IMR-90 (cell line): ENCODE results near the gene LDLRAD4. TPM values are rescaled to one million over a fixed set of nuclear protein-coding genes. Genes with fewer than 3 reads are reported as not detected.

ENCODE experiments used
- ATAC-seq: fragments of 200-7000 bp; cut with Tn5 transposase; 2 replicates; pipeline ENCODE4 v1.9.1; 2020; ENCODE audit warnings: low read depth, mild to moderate bottlenecking, moderate library complexity
- BruUV-seq: library from RNA; stranded (reverse); fragments of 400-500 nt; replicated peaks from 2 replicates; lab custom pipeline; 2021; lab: Mats Ljungman, UMichigan
- CTCF ChIA-PET: fragments of 300-600 bp; formaldehyde crosslinking; extraction: SDS; loops from one replicate; lab custom pipeline; 2021; ENCODE audit warnings: antibody characterized with exemption; lab: Yijun Ruan, JAX
- POLR2A ChIA-PET: fragments of 300-600 bp; sonication (Branson Sonifier 250); formaldehyde crosslinking; loops from one replicate; lab custom pipeline; 2022; ENCODE audit warnings: antibody characterized with exemption; ENCODE audit not compliant: unreplicated experiment; lab: Charles Lee
- DNase-seq: peaks from one replicate; pipeline ENCODE4 v3.0.0; 2013
- H2AFZ ChIP-seq: replicated peaks from 2 replicates; pipeline ENCODE3; 2013; ENCODE audit warnings: low read length, mild to moderate bottlenecking; ENCODE audit not compliant: poor library complexity
- H2AK5ac ChIP-seq: 2 replicates; pipeline ENCODE4 v1.6.1; 2013; ENCODE audit warnings: low read depth, low read length, inconsistent platforms
- H2AK9ac ChIP-seq: replicated peaks from 2 replicates; pipeline ENCODE3; 2013; ENCODE audit warnings: mild to moderate bottlenecking, low read depth, low read length, moderate library complexity; ENCODE audit not compliant: poor library complexity
- H2BK120ac ChIP-seq: 2 replicates; pipeline ENCODE4 v1.6.1; 2013; ENCODE audit warnings: low read depth, low read length, inconsistent platforms
- H2BK15ac ChIP-seq: 3 replicates; pipeline ENCODE4 v1.6.1; 2013; ENCODE audit warnings: low read depth, low read length, inconsistent platforms
- H2BK20ac ChIP-seq: 2 replicates; pipeline ENCODE4 v1.6.1; 2013; ENCODE audit warnings: low read depth, mild to moderate bottlenecking, inconsistent platforms, low read length, moderate library complexity
- H2BK5ac ChIP-seq: 2 replicates; pipeline ENCODE4 v1.6.1; 2013; ENCODE audit warnings: mild to moderate bottlenecking, low read depth, low read length, inconsistent platforms; ENCODE audit not compliant: poor library complexity, severe bottlenecking
- H3K14ac ChIP-seq: replicated peaks from 2 replicates; pipeline ENCODE4 v1.6.1; 2013; ENCODE audit warnings: low read depth, low read length, inconsistent platforms
- H3K18ac ChIP-seq: 2 replicates; pipeline ENCODE4 v1.6.1; 2013; ENCODE audit warnings: low read depth, low read length, control low read depth
- H3K23ac ChIP-seq: 2 replicates; pipeline ENCODE4 v1.6.1; 2013; ENCODE audit warnings: low read depth, low read length, inconsistent platforms
- H3K27ac ChIP-seq: 2 replicates; pipeline ENCODE4 v1.5.1; 2013; ENCODE audit warnings: mild to moderate bottlenecking, control low read depth, low read length; ENCODE audit not compliant: insufficient read depth
- H3K27me3 ChIP-seq: 2 replicates; pipeline ENCODE4 v1.6.1; 2013; ENCODE audit warnings: low read length; ENCODE audit not compliant: control insufficient read depth, insufficient read depth
- H3K36me3 ChIP-seq: 2 replicates; pipeline ENCODE4 v1.6.1; 2013; ENCODE audit warnings: low read length, mixed read lengths; ENCODE audit not compliant: control insufficient read depth, insufficient read depth
- H3K4ac ChIP-seq: 2 replicates; pipeline ENCODE4 v1.6.1; 2013; ENCODE audit warnings: low read depth, low read length, inconsistent platforms
- H3K4me1 ChIP-seq: 2 replicates; pipeline ENCODE4 v1.6.1; 2013; ENCODE audit warnings: low read length, mixed read lengths; ENCODE audit not compliant: control insufficient read depth, insufficient read depth
- H3K4me2 ChIP-seq: 2 replicates; pipeline ENCODE4 v1.6.1; 2013; ENCODE audit warnings: low read depth, mild to moderate bottlenecking, control low read depth, low read length, moderate library complexity
- H3K4me3 ChIP-seq: 2 replicates; pipeline ENCODE4 v1.5.1; 2013; ENCODE audit warnings: low read depth, mild to moderate bottlenecking, control low read depth, low read length, moderate library complexity; ENCODE audit not compliant: insufficient read depth
- H3K56ac ChIP-seq: 2 replicates; pipeline ENCODE4 v1.6.1; 2013; ENCODE audit warnings: low read length, inconsistent platforms; ENCODE audit not compliant: insufficient read depth; ENCODE audit errors: extremely low read depth
- H3K79me1 ChIP-seq, 2 experiments: 2 replicates each; pipeline ENCODE4 v1.6.1; 2013; ENCODE audit warnings: low read length in 2 of 2, inconsistent platforms in 1 of 2, low read depth in 1 of 2
- H3K9ac ChIP-seq: 2 replicates; pipeline ENCODE4 v1.6.1; 2013; ENCODE audit warnings: low read depth, low read length, control low read depth
- H3K9me1 ChIP-seq: 2 replicates; pipeline ENCODE4 v1.6.1; 2013; ENCODE audit warnings: low read length, inconsistent platforms; ENCODE audit not compliant: insufficient read depth
- H3K9me3 ChIP-seq: 2 replicates; pipeline ENCODE4 v1.6.1; 2013; ENCODE audit warnings: low read length; ENCODE audit not compliant: control insufficient read depth, insufficient read depth
- H4K20me1 ChIP-seq: 2 replicates; pipeline ENCODE4 v1.6.1; 2013; ENCODE audit warnings: low read length, inconsistent platforms; ENCODE audit not compliant: insufficient read depth
- H4K5ac ChIP-seq: 2 replicates; pipeline ENCODE4 v1.6.1; 2013; ENCODE audit warnings: mild to moderate bottlenecking, low read depth, low read length, control low read depth
- H4K8ac ChIP-seq, 2 experiments: 2 replicates each; pipeline ENCODE4 v1.6.1; 2013; ENCODE audit warnings: low read depth in 2 of 2, low read length in 2 of 2, control low read depth in 1 of 2, inconsistent platforms in 1 of 2
- H4K91ac ChIP-seq: 2 replicates; pipeline ENCODE4 v1.6.1; 2013; ENCODE audit warnings: low read depth, low read length, inconsistent platforms; ENCODE audit not compliant: insufficient read depth
- BHLHE40 ChIP-seq: fragments of 150-350 bp; IDR thresholded peaks from 2 replicates; pipeline ENCODE4 v1.6.1; 2016; ENCODE audit warnings: mild to moderate bottlenecking, low read depth, low read length
- CTCF ChIP-seq: conservative IDR thresholded peaks from 2 replicates; pipeline ENCODE4 v1.5.1; 2012; ENCODE audit warnings: mild to moderate bottlenecking, low read depth, low read length, improper control_type of control experiment
- NFE2L2 ChIP-seq: fragments of 150-350 bp; IDR thresholded peaks from 2 replicates; pipeline ENCODE4 v1.6.1; 2016; ENCODE audit warnings: low read depth, mild to moderate bottlenecking, low read length
- RAD21 ChIP-seq: IDR thresholded peaks from 2 replicates; pipeline ENCODE4 v1.6.1; 2012; ENCODE audit warnings: low read length, improper control_type of control experiment
- RCOR1 ChIP-seq: IDR thresholded peaks from 2 replicates; pipeline ENCODE4 v1.6.1; 2012; ENCODE audit warnings: mild to moderate bottlenecking, low read length, improper control_type of control experiment; ENCODE audit not compliant: insufficient replicate concordance
- WGBS, 2 experiments: methylation state at CpG; one replicate each; pipeline versions ENCODE4 v1.1.5 to v1.1.7; 2013; ENCODE audit warnings: missing lambda C conversion rate in 2 of 2; ENCODE audit not compliant: insufficient read length in 1 of 2; ENCODE audit errors: extremely low coverage in 2 of 2; 5-methylcytosine and 5-hydroxymethylcytosine counted together
- dilution Hi-C: fragments of 300-500 bp; cut with HindIII; formaldehyde crosslinking; loops from one replicate; pipeline ENCODE4 v1.14.3; 2018; ENCODE audit warnings: low sequenced_read_pairs; ENCODE audit not compliant: unreplicated experiment
- in situ Hi-C: fragments of 300-500 bp; cut with MboI; formaldehyde crosslinking; loops from 3 replicates; pipeline ENCODE4 v1.14.3; 2019; ENCODE audit warnings: low sequenced_read_pairs, inconsistent platforms, mixed read lengths
- intact Hi-C: fragments of 100-400 bp; cut with micrococcal nuclease; formaldehyde crosslinking; loops from 2 replicates; pipeline ENCODE4 v1.10.0; 2022
- polyA plus RNA-seq, 3 experiments: library from polyadenylated mRNA; depleted of rRNA; stranded (reverse); fragments of >200 nt; gene quantifications; 2 replicates each; pipeline ENCODE4 v1.2.3, GENCODE V29; 2012; ENCODE audit warnings: low replicate concordance in 1 of 3
- total RNA-seq: library from RNA; depleted of rRNA; stranded (reverse); fragments of >200 nt; gene quantifications from 2 replicates; pipeline ENCODE4 v1.2.3, GENCODE V29; 2012

LDLRAD4 gene
- total and polyA plus RNA-seq, 2 of the 4 experiments (the other 2 are of a cell fraction): not detected

GRCh38 chr18:13441736-13442135, 223.2 kb downstream of the LDLRAD4 start:
- BruUV-seq: no TSS peak
- no peaks in the 10 kb centered on the region for H3K79me1 ChIP-seq
- H2AK9ac ChIP-seq: no peak overlapping the region

More at GRCh38 chr18:13441736-13442135, 223.2 kb downstream of the LDLRAD4 start:
- TF ChIP-seq BHLHE40: no peak
- no peak for TF ChIP-seq NFE2L2
- TF ChIP-seq CTCF: no peak
- no peak for TF ChIP-seq RCOR1
- TF ChIP-seq RAD21: no peak
- Histone ChIP-seq H4K8ac (no peak overlapping the region), H2BK15ac (no peak overlapping the region), H2BK5ac (no peak overlapping the region), H3K27ac (no peak overlapping the region), H3K4ac (no peak overlapping the region), H3K27me3 (peaks cover 6% of the 10 kb centered on the region), H3K56ac (no peak overlapping the region), H2AK5ac (no peak overlapping the region), H3K4me1 (no peaks in the 10 kb centered on the region), H3K4me2 (no peak overlapping the region), H2AFZ (no peak overlapping the region), H4K5ac (no peak overlapping the region), H3K9me1 (no peaks in the 10 kb centered on the region; the same call in 1 of the 2 replicates), H3K14ac (no peak overlapping the region), H2BK120ac (no peak overlapping the region), H3K9me3 (no peaks in the 10 kb centered on the region), H3K23ac (no peak overlapping the region), H2BK20ac (no peak overlapping the region), H3K18ac (no peak overlapping the region), H4K91ac (no peak overlapping the region), H3K4me3 (no peak overlapping the region), H3K36me3 (no peaks in the 10 kb centered on the region), H3K9ac (no peak overlapping the region), H4K20me1 (no peaks in the 10 kb centered on the region)
- no peak for ATAC-seq
- no CpG with 5 or more reads among the region's 3 CpGs for WGBS, 2 experiments
- intact Hi-C loops (no loop called here), dilution Hi-C loops (no loop called here), in situ Hi-C loops (no loop called here)
- DNase-seq: no peak
- ChIA-PET CTCF (no interaction called here), POLR2A (no interaction called here)
